ENCODE measurements around the gene ZNF276. TPM values are rescaled to one million over a fixed set of nuclear protein-coding genes. Genes with fewer than 3 reads are reported as not detected.

ZNF276 gene
- total RNA-seq, 1 experiment from 2014 or later, result 18.6 TPM

DNA sequence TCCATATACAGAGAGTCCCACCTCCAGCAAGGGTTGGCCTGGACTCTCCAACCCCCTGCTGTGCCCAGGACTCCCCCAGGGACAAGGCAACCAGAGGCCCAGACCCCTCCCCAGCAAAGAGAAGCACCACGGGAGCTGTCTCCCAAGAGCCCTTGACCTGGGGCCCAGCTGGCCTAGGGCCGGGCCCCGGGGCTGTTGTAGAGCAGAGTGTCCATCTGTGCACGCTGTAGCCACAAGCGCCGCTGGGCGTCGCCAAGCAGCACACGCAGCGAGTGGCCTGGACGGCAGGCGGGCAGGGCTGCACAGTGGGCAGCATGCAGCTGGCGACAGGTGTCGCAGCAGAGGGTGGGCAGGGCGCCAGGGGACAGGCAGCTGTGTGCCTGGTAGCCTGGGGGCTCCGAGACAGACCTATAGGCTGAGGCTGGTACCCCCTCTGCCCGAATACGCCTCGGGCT, 24.1 kb upstream of the ZNF276 start:
- Histone ChIP-seq H3K14ac (ENCODE audit: insufficient read depth, low read length) (no peak overlapping the region), H4K8ac (replicated peaks; ENCODE audit: insufficient read length, low read depth, low read length) (no peak overlapping the region), H3K4ac (ENCODE audit: low read depth, low read length) (no peak overlapping the region), H3K9ac (ENCODE audit: extremely low read depth, insufficient read length, low read length) (no peak overlapping the region), H2BK120ac (ENCODE audit: low read depth, low read length, poor library complexity, severe bottlenecking) (no peak overlapping the region), H2AK5ac (ENCODE audit: insufficient read length, low read length) (no peak overlapping the region), H4K20me1 (ENCODE audit: control insufficient read depth, insufficient read depth, insufficient read length) (no peaks in the 10 kb centered on the region), H3T11ph (ENCODE audit: low read length) (no peak overlapping the region), H2BK15ac (ENCODE audit: low read depth, low read length) (no peak overlapping the region), H2BK5ac (ENCODE audit: insufficient read length, low read length) (no peak overlapping the region), H3K27ac (ENCODE audit: insufficient read length, low read depth, low read length) (no peak overlapping the region), H3K79me2 (ENCODE audit: insufficient read depth, low read length) (no peaks in the 10 kb centered on the region), H3K4me2 (ENCODE audit: insufficient read depth, insufficient read length, low read length) (no peak overlapping the region), H4K91ac (ENCODE audit: insufficient read length, low read depth, low read length) (no peak overlapping the region), H3K23ac (ENCODE audit: insufficient read length, low read depth, low read length) (no peak overlapping the region), H2BK20ac (ENCODE audit: low read depth, low read length, poor library complexity, severe bottlenecking) (no peak overlapping the region), H3K56ac (ENCODE audit: insufficient read length, low read depth, low read length) (no peak overlapping the region), H3K18ac (ENCODE audit: insufficient read length, low read depth, low read length) (no peak overlapping the region), H2AFZ (ENCODE audit: low read length) (no peak overlapping the region), H4K5ac (ENCODE audit: insufficient read length, low read depth, low read length) (no peak overlapping the region), H3K27me3 (ENCODE audit: insufficient read depth, low read length) (no peaks in the 10 kb centered on the region), H3K4me1 (ENCODE audit: insufficient read depth, low read length) (no peaks in the 10 kb centered on the region), H3K79me1 (ENCODE audit: insufficient read depth, low read depth, low read length, poor library complexity, severe bottlenecking) (no peaks in the 10 kb centered on the region), H2BK12ac (ENCODE audit: insufficient read length, low read depth, low read length) (no peak overlapping the region), H3K9me3 (ENCODE audit: control insufficient read depth, low read depth, low read length) (no peaks in the 10 kb centered on the region), H3K23me2 (ENCODE audit: insufficient read length, low read depth, low read length, poor library complexity, severe bottlenecking) (peaks cover 11% of the 10 kb centered on the region)
- TF ChIP-seq, protein P1, sequence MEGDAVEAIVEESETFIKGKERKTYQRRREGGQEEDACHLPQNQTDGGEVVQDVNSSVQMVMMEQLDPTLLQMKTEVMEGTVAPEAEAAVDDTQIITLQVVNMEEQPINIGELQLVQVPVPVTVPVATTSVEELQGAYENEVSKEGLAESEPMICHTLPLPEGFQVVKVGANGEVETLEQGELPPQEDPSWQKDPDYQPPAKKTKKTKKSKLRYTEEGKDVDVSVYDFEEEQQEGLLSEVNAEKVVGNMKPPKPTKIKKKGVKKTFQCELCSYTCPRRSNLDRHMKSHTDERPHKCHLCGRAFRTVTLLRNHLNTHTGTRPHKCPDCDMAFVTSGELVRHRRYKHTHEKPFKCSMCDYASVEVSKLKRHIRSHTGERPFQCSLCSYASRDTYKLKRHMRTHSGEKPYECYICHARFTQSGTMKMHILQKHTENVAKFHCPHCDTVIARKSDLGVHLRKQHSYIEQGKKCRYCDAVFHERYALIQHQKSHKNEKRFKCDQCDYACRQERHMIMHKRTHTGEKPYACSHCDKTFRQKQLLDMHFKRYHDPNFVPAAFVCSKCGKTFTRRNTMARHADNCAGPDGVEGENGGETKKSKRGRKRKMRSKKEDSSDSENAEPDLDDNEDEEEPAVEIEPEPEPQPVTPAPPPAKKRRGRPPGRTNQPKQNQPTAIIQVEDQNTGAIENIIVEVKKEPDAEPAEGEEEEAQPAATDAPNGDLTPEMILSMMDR (conservative IDR thresholded peaks at IDR 0.05), result no peak
- peaks cover 2% of the 10 kb centered on the region; the same call in 1 of the 2 replicates for H3K27me3 Mint-ChIP-seq (ENCODE audit: low read depth)
- DNase-seq, result no peak
- H3K4me1 Mint-ChIP-seq, result peaks cover 5 to 8% of the 10 kb centered on the region in 2 experiments
- H3K4me3 Mint-ChIP-seq, result no peak overlapping the region
- peaks cover 19 to 48% (median 38%) of the 10 kb centered on the region in 3 experiments for H3K36me3 Mint-ChIP-seq (ENCODE audit: insufficient read depth in 1 of 3, low read depth in 3 of 3)
- no CpG with 5 or more reads among the region's 19 CpGs for WGBS (ENCODE audit: extremely low coverage, insufficient read length, low lambda C conversion rate)
- no peak overlapping the region for H3K27ac Mint-ChIP-seq
- no peaks in the 10 kb centered on the region; a peak in 1 of 5 replicates for H3K9me3 Mint-ChIP-seq

Measured in H9 (cell line).